Stimulated activated CD8-positive, alpha-beta memory T cell treated with anti-CD3 and anti-CD28 coated beads, Interleukin-12 subunit alpha, Interleukin-12 subunit beta, amount 100 ng/mL, for 4 hours (primary cell): ENCODE data around the gene COMT.

Experiments used
- DNase-seq: peaks from one replicate; pipeline ENCODE4 v3.0.0-alpha.2; 2020; ENCODE audit warnings: low read depth

Gene COMT

DNA sequence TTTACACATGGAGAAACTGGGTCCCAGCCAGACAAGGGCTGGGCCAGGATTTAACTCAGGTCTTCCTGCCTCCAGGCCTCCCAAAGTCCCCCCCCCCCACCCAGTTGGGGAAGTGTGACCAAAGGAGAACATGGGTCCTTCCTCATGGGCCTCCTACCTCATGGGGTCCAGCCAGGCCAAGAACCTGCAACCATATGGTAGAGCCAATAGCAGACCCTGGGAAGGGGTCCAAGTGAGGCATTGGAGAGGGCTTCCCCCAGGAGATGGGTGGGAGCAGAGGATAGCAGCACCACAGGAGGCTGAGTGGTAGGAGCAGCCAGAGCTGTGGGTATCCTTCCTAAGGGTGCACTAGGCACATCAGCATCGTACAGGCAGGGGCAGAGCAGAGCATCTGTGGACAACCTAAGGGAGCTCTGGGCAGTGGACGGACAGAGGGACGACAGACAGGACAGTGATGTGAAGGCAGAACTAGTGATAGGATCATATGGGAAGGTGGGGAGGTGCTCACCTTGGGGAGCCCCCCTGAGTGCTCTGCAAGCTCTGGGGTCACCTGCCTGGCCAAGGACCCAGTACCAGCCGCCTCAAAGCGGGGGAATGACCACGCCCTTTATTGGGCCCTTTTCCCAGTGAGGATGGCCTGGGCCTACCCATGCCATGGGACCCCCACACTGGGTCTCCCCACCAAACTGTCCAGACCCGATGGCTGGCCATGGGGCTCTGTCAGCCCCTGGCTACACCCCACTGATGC, 70.6 kb downstream of the COMT start:
- no peak for DNase-seq

- no peak for DNase-seq
Observed at GRCh38 chr22:20012741-20013331, 71.3 kb downstream of the COMT start.

GRCh38 chr22:20013382-20013871, 71.9 kb downstream of the COMT start:
- peak; percentile 21 for DNase-seq

DNA sequence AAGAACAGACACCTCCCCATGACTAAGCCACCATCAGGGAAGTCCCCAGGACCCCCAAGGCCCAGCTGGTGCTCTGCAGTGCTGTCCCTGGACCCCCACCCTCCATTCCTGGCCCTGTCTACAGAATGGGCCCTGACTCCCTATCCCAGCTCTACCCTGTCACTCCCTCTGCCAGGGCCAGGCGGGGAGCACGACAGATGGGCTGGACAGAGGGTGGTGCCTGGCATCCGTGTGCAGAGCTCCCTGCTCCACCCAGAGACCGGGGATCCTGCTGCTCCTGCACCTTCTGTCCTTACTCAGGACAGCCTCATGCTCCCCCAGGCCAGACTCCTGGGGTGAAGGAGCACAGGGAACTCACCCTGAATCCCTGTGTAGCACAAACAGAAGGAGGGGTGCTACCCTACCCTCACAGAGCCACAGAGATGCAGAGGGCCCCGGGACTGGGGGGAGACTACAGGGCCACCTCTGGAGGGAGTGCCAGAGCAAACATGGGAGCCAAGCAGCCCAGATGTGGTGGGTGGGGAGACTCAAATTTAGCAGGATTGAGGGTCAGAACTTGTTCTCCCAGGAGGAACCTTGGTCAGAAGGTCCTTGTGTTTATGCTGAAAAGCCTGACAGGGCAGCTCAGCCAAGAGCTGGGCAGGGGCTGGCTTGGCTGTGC, 73.1 kb downstream of the COMT start:
- DNase-seq: no peak

- no peak for DNase-seq
Observed at GRCh38 chr22:20015187-20015625, 73.6 kb downstream of the COMT start.

DNA sequence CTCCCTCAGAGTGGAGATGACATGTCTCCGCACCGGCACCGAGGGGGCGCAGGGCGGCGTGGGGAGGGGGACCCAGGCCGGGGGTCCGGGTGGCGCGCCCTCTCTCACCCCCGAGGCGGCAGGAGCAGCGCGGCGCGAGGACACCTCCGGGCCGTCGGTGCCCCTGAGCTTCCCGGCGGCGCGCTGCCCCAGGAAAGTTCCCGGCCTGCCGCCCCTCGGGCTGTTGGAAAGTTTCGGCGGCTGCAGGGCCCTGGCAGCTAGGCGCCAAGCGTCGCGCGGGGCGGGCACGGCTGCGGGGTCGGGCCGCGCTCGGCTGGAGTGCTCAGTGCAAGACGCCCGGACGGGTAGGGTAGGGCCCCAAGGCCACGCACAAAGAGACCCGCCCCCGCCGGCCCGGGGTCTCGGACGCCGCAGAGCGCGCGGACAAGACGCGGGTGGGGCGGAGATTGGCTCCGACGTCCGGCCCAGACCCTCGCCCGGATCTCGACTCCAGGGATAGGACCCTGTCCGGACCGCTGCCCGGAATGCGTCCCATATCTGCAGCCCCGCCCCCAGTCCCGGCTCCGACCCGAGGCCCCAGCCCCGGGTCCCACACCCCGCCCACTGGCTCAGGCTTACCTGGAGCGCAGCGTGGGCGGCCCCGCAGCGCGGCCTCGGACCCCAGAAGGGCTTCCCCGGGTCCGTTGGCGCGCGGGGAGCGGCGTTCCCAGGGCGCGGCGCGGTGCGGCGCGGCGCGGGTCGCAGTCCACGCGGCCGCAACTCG, 74.6 kb downstream of the COMT start:
- DNase-seq: no peak

DNA sequence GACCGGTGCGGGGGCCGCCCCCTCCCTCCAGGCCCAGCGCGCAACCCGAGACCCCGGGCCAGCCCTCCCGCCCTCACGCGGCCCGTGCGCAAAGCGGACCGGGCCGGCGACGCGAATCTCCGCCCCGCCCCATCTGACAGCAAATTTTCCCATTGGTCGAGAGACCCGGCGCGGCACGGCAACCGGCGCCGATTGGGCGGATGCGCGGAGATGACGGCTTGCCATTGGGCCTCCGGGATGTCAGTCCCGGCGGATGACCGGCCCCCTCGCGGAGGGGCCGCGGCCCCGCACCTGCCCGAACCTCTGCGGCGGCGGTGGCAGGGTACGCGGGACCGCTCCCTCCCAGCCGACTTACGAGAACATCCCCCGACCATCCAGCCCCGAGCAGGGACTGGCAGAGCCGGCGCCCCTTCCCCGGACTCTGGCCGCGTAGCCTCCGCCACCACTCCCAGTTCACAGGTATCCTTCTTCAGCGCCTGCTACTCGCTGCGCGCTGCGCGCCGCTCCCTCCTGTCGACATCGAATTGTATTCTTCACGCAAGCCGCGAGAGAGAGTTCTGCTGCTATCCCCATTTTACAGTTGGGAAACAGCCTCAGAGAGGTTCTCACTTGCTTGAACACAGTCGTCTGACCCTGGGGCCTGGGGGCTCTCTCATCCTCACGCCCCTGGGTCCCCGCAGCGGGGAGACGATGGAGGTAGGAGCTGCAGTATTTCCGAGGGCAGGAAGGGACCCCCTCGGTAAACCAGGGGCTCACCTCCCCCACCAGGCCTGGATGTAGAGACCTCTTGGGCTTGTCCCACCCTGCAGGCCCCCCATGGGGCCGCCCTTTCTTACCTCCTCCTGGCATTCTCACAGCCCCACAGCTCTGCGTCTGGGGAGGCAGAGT, 75.4 kb downstream of the COMT start, which contains the start of gene ARVCF:
ARVCF (minus strand) TSS at position 90 of the 888 bp plus-strand sequence. CDS start 26,029 bp downstream, outside the sequence.
- peak; percentile 82 for DNase-seq

DNA sequence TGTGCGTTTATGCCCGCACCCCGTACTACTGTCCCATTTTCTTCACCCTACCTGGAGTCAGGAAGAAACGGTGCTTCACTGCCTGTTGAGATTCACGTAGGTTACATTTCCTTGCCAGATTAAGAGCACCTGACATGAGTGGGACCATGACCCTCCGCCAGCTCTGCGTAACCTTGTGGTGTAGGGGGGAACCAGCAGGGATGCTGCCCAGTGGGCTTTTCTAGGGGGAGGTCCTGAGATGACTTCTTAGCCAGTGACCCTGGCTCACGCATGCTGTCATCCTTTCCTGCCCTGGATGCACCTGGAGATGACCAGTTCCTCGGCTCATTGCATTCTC, 76.0 kb downstream of the COMT start:
- DNase-seq: no peak

DNA sequence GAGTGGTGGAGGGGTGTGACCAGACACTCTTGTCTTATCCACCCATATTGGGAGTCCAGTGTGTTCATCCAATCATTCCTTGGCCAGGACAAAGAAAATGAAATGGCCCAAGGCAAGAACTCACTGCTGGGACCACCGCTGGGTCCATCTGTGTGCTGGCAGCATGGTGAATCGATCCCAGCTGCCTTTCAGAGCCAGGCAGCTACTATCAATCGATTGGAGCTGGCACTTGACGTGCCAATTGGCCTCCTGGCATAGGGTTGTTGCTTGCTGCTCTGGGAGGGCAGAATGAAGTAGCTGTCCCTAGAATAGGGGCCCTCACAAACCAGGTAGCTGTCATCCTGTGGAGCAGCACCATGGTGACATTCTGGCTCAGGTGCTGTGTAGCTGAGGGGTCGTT, 76.4 kb downstream of the COMT start:
- no peak for DNase-seq
